Liver (tissue), 9 donors: ENCODE results near the gene DARS1. TPM values are rescaled to one million over a fixed set of nuclear protein-coding genes. Genes with fewer than 3 reads are reported as not detected.

Experiments used
- DNase-seq: peaks from one replicate; pipeline ENCODE4 v3.0.0-alpha.2; 2017; ENCODE audit warnings: low spot score
- H3K27ac ChIP-seq, 2 donors: one replicate each; pipeline ENCODE4 v1.7.0; 2013; ENCODE audit warnings: inconsistent platforms in 2 of 2, low read length in 2 of 2, control low read depth in 1 of 2, low read depth in 1 of 2, mild to moderate bottlenecking in 1 of 2
- H3K27me3 ChIP-seq, 4 donors: one replicate each; pipeline versions ENCODE4 v1.6.1 to v1.7.0; 2013; ENCODE audit warnings: low read length in 3 of 4, inconsistent platforms in 1 of 4, mild to moderate bottlenecking in 1 of 4, moderate library complexity in 1 of 4; ENCODE audit not compliant: control insufficient read depth in 4 of 4, insufficient read depth in 4 of 4
- H3K36me3 ChIP-seq, 4 donors: one replicate each; pipeline versions ENCODE4 v1.6.1 to v1.7.0; 2013; ENCODE audit warnings: low read length in 3 of 4, mild to moderate bottlenecking in 3 of 4, low read depth in 1 of 4, moderate library complexity in 1 of 4; ENCODE audit not compliant: control insufficient read depth in 4 of 4, insufficient read depth in 3 of 4
- H3K4me1 ChIP-seq, 4 donors: one replicate each; pipeline versions ENCODE4 v1.6.1 to v1.7.0; 2013; ENCODE audit warnings: low read length in 3 of 4, mild to moderate bottlenecking in 3 of 4, moderate library complexity in 1 of 4; ENCODE audit not compliant: control insufficient read depth in 4 of 4, insufficient read depth in 4 of 4
- H3K4me3 ChIP-seq, 3 donors: one replicate each; pipeline versions ENCODE4 v1.6.1 to v1.7.0; 2013; ENCODE audit warnings: low read length in 3 of 3, control low read depth in 1 of 3, low read depth in 1 of 3, mild to moderate bottlenecking in 1 of 3
- H3K9ac ChIP-seq, 2 donors: one replicate each; pipeline ENCODE4 v1.7.0; 2013; ENCODE audit warnings: low read length in 2 of 2, mild to moderate bottlenecking in 2 of 2, moderate library complexity in 2 of 2, control low read depth in 1 of 2, low read depth in 1 of 2
- H3K9me3 ChIP-seq, 4 donors: one replicate each; pipeline versions ENCODE4 v1.6.1 to v1.7.0; 2013; ENCODE audit warnings: low read length in 3 of 4; ENCODE audit not compliant: control insufficient read depth in 4 of 4
- CTCF ChIP-seq: fragments of 150-350 bp; IDR thresholded peaks from 2 replicates; pipeline ENCODE4 v1.5.1; 2017; ENCODE audit warnings: improper control_type of control experiment, low read depth, low read length; ENCODE audit not compliant: missing input control
- EGR1 ChIP-seq, 2 donors: IDR thresholded peaks; 2 replicates each; pipeline ENCODE4 v1.6.1; 2016 to 2018; ENCODE audit warnings: antibody characterized with exemption in 2 of 2, low read depth in 2 of 2
- FOXA1 ChIP-seq: IDR thresholded peaks from 2 replicates; pipeline ENCODE4 v1.6.1; 2016; ENCODE audit warnings: antibody characterized with exemption
- GABPA ChIP-seq, 2 donors: IDR thresholded peaks in 1 of 2; conservative IDR thresholded peaks in 1 of 2; 2 replicates each; pipeline ENCODE4 v1.6.1; 2016; ENCODE audit warnings: antibody characterized with exemption in 2 of 2, mild to moderate bottlenecking in 1 of 2, moderate library complexity in 1 of 2
- HNF4A ChIP-seq, 2 donors: conservative IDR thresholded peaks; 2 replicates each; pipeline ENCODE4 v1.6.1; 2016; ENCODE audit warnings: antibody characterized with exemption in 2 of 2, mild to moderate bottlenecking in 2 of 2
- NR2F2 ChIP-seq: IDR thresholded peaks from 2 replicates; pipeline ENCODE4 v1.6.1; 2016; ENCODE audit warnings: antibody characterized with exemption
- RAD21 ChIP-seq, 2 donors: IDR thresholded peaks; 2 replicates each; pipeline ENCODE4 v1.6.1; 2016; ENCODE audit warnings: antibody characterized with exemption in 2 of 2, mild to moderate bottlenecking in 2 of 2
- RXRA ChIP-seq, 2 donors: IDR thresholded peaks; 2 replicates each; pipeline ENCODE4 v1.6.1; 2017 to 2018; ENCODE audit warnings: antibody characterized with exemption in 2 of 2, mild to moderate bottlenecking in 1 of 2
- SP1 ChIP-seq: IDR thresholded peaks from 2 replicates; pipeline ENCODE4 v1.6.1; 2018; ENCODE audit warnings: antibody characterized with exemption, mild to moderate bottlenecking
- TAF1 ChIP-seq: conservative IDR thresholded peaks from 2 replicates; pipeline ENCODE4 v1.6.1; 2016; ENCODE audit warnings: antibody characterized with exemption, mild to moderate bottlenecking
- YY1 ChIP-seq: IDR thresholded peaks from 2 replicates; pipeline ENCODE4 v1.6.1; 2016; ENCODE audit warnings: antibody characterized with exemption, mild to moderate bottlenecking
- WGBS: extraction: QIAGEN DNeasy Blood & Tissue Kit; methylation state at CpG from one replicate; pipeline ENCODE4 v1.1.7; 2013; 5-methylcytosine and 5-hydroxymethylcytosine counted together
- polyA plus RNA-seq, 2 donors: library from polyadenylated mRNA; stranded (reverse) in 1 of 2; unstranded in 1 of 2; fragments of 200-250 nt in 1 of 2; fragments of >200 nt in 1 of 2; fragmentation: Nextera tagmentation in 1 of 2; extraction: Ambion mirVana in 1 of 2; gene quantifications; one replicate each; pipeline versions ENCODE4 v1.2.1 to v1.2.3, GENCODE V29; 2013 to 2015
- total RNA-seq, 2 donors: library from RNA; depleted of rRNA; stranded (reverse); fragments of >200 nt; gene quantifications; one replicate each; pipeline ENCODE4 v1.2.3, GENCODE V29; 2014
- TF ChIP-seq, protein P1 (sequence below): IDR thresholded peaks from 2 replicates; pipeline ENCODE4 v1.6.1; 2016; ENCODE audit warnings: antibody characterized with exemption
- TF ChIP-seq, protein P2 (sequence below): IDR thresholded peaks from 2 replicates; pipeline ENCODE4 v1.6.1; 2016; ENCODE audit warnings: antibody characterized with exemption
- donor health status: healthy.
- donor health status: healthy.
- donor health status: healthy.
- donor health status: healthy.
- donor health status: healthy.

DARS1 gene
- total and polyA plus RNA-seq, 4 donors, result 25.0 to 44.1 (median 32.6) TPM

- WGBS, result 70% methylated on average over 2 of the region's 2 CpGs
- Histone ChIP-seq H3K36me3 (no peaks in the 10 kb centered on the region), H3K27ac (no peak overlapping the region), H3K9me3 (no peaks in the 10 kb centered on the region), H3K27me3 (no peaks in the 10 kb centered on the region), H3K9ac (no peak overlapping the region), H3K4me1 (no peaks in the 10 kb centered on the region), H3K4me3 (no peak overlapping the region)
- DNase-seq, result no peak
- TF ChIP-seq, protein P1, sequence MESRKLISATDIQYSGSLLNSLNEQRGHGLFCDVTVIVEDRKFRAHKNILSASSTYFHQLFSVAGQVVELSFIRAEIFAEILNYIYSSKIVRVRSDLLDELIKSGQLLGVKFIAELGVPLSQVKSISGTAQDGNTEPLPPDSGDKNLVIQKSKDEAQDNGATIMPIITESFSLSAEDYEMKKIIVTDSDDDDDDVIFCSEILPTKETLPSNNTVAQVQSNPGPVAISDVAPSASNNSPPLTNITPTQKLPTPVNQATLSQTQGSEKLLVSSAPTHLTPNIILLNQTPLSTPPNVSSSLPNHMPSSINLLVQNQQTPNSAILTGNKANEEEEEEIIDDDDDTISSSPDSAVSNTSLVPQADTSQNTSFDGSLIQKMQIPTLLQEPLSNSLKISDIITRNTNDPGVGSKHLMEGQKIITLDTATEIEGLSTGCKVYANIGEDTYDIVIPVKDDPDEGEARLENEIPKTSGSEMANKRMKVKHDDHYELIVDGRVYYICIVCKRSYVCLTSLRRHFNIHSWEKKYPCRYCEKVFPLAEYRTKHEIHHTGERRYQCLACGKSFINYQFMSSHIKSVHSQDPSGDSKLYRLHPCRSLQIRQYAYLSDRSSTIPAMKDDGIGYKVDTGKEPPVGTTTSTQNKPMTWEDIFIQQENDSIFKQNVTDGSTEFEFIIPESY, result no peak
- TF ChIP-seq, protein P2, sequence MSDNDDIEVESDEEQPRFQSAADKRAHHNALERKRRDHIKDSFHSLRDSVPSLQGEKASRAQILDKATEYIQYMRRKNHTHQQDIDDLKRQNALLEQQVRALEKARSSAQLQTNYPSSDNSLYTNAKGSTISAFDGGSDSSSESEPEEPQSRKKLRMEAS, result no peak
- TF ChIP-seq GABPA (IDR thresholded peaks at IDR 0.05 in 1 of 2, conservative IDR thresholded peaks at IDR 0.05 in 1 of 2) (no peak), TAF1 (no peak), YY1 (no peak), NR2F2 (peak; percentile 13)
These were observed 15.1 kb upstream of the DARS1 start for GRCh38 chr2:136000502-136000901.

DNA sequence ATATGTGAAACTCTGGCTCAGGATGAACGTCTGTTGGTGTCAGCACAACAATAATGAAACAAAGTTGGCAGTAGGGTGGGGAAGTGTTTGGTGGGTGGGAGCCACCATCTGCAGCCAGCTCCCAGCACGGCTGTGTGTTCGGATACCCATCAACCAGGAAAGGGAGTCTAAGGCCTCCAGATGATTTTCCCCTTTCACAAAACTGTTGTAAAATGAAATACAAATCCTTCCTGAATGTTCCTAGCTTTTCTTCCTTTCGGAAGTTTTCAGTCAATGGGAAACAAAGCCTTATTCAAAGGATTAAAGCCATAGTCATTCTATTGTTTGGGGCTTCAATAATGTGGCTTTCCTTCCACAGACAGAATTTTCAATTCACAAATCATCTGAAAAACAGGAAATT, 14.5 kb upstream of the DARS1 start:
- Histone ChIP-seq H3K36me3 (no peaks in the 10 kb centered on the region), H3K9me3 (no peaks in the 10 kb centered on the region), H3K27me3 (no peaks in the 10 kb centered on the region), H3K4me3 (no peak overlapping the region), H3K4me1 (no peaks in the 10 kb centered on the region), H3K9ac (no peak overlapping the region), H3K27ac (no peak overlapping the region)
- WGBS, result 88% methylated on average over 4 of the region's 4 CpGs
- DNase-seq, result no peak
- TF ChIP-seq, protein P1, result no peak
- no peak for TF ChIP-seq SP1

- no peak for DNase-seq
- TF ChIP-seq CTCF (no peak), GABPA (IDR thresholded peaks at IDR 0.05 in 1 of 2, conservative IDR thresholded peaks at IDR 0.05 in 1 of 2) (no peak), FOXA1 (no peak), HNF4A (conservative IDR thresholded peaks at IDR 0.05) (no peak), NR2F2 (no peak), RAD21 (IDR thresholded peaks at IDR 0.05) (no peak), EGR1 (IDR thresholded peaks at IDR 0.05; ENCODE audit: low read depth in 2 of 2) (no peak), RXRA (IDR thresholded peaks at IDR 0.05) (no peak)
- TF ChIP-seq, protein P1, result no peak
- no peaks in the 10 kb centered on the region for H3K9me3 ChIP-seq
- WGBS, result 97% methylated on average over 5 of the region's 5 CpGs
- no peak overlapping the region for H3K9ac ChIP-seq
- H3K4me1 ChIP-seq, result no peaks in the 10 kb centered on the region
- no peaks in the 10 kb centered on the region for H3K36me3 ChIP-seq
- H3K27me3 ChIP-seq, result no peaks in the 10 kb centered on the region
- H3K4me3 ChIP-seq, result no peak overlapping the region
- H3K27ac ChIP-seq, result no peak overlapping the region
These were observed 13.5 kb upstream of the DARS1 start for GRCh38 chr2:135998879-135999278.
